WTC11 (cell line): ENCODE measurements around the gene OR10G3. TPM values are rescaled to one million over a fixed set of nuclear protein-coding genes. Genes with fewer than 3 reads are reported as not detected.
A peak's percentile ranks its signal among the peaks of the same experiment; 100 is the strongest.

ENCODE experiments used
- AR ChIP-seq: fragments of 250-450 bp; sonication (Bioruptor Pico); IDR thresholded peaks from 2 replicates; pipeline ENCODE4 v1.9.0; 2021; ENCODE audit warnings: mild to moderate bottlenecking
- ATF1 ChIP-seq: sonication (generic); formaldehyde crosslinking; IDR thresholded peaks from 2 replicates; pipeline ENCODE4 v1.8.1; 2023; ENCODE audit warnings: mild to moderate bottlenecking, moderate library complexity, missing genetic modification reagents
- CBFB ChIP-seq: sonication (generic); formaldehyde crosslinking; IDR thresholded peaks from 2 replicates; pipeline ENCODE4 v1.8.1; 2022; ENCODE audit warnings: mild to moderate bottlenecking, low read depth, missing genetic modification reagents
- E2F4 ChIP-seq: sonication (generic); formaldehyde crosslinking; IDR thresholded peaks from 2 replicates; pipeline ENCODE4 v1.8.1; 2022; ENCODE audit warnings: low read depth, mild to moderate bottlenecking, moderate library complexity, missing genetic modification reagents, borderline replicate concordance
- ELF4 ChIP-seq: sonication (generic); formaldehyde crosslinking; IDR thresholded peaks from 2 replicates; pipeline ENCODE4 v1.8.1; 2022; ENCODE audit warnings: low read depth, mild to moderate bottlenecking, moderate library complexity, missing genetic modification reagents
- GTF2I ChIP-seq: fragments of 250-450 bp; sonication (Bioruptor Pico); conservative IDR thresholded peaks from 2 replicates; pipeline ENCODE4 v1.4.0; 2021; ENCODE audit warnings: mild to moderate bottlenecking
- NFE2L1 ChIP-seq: sonication (generic); formaldehyde crosslinking; IDR thresholded peaks from 2 replicates; pipeline ENCODE4 v1.8.1; 2023; ENCODE audit warnings: missing genetic modification reagents
- NFYB ChIP-seq: sonication (generic); formaldehyde crosslinking; conservative IDR thresholded peaks from 2 replicates; pipeline ENCODE4 v1.8.0; 2022; ENCODE audit warnings: low read depth, missing genetic modification reagents
- NR3C1 ChIP-seq: sonication (generic); formaldehyde crosslinking; conservative IDR thresholded peaks from 2 replicates; pipeline ENCODE4 v1.8.1; 2023; ENCODE audit warnings: low read depth, mild to moderate bottlenecking, missing genetic modification reagents
- PREB ChIP-seq: sonication (generic); formaldehyde crosslinking; IDR thresholded peaks from 2 replicates; pipeline ENCODE4 v1.8.1; 2022; ENCODE audit warnings: mild to moderate bottlenecking, missing genetic modification reagents, moderate library complexity, borderline replicate concordance
- SMAD3 ChIP-seq: sonication (generic); formaldehyde crosslinking; IDR thresholded peaks from 2 replicates; pipeline ENCODE4 v1.8.0; 2022; ENCODE audit warnings: missing genetic modification reagents, mild to moderate bottlenecking, borderline replicate concordance
- SP1 ChIP-seq: sonication (generic); formaldehyde crosslinking; conservative IDR thresholded peaks from 2 replicates; pipeline ENCODE4 v1.8.1; 2022; ENCODE audit warnings: missing genetic modification reagents
- TCF7 ChIP-seq: sonication (generic); formaldehyde crosslinking; IDR thresholded peaks from 2 replicates; pipeline ENCODE4 v1.8.0; 2022; ENCODE audit warnings: mild to moderate bottlenecking, low read depth, missing genetic modification reagents, moderate library complexity
- ZNF138 ChIP-seq: sonication (generic); formaldehyde crosslinking; conservative IDR thresholded peaks from 2 replicates; pipeline ENCODE4 v1.8.1; 2022; ENCODE audit warnings: mild to moderate bottlenecking, moderate library complexity, missing genetic modification reagents
- ZNF219 ChIP-seq: sonication (generic); formaldehyde crosslinking; IDR thresholded peaks from 2 replicates; pipeline ENCODE4 v1.8.0; 2023; ENCODE audit warnings: missing genetic modification reagents, mild to moderate bottlenecking, borderline replicate concordance
- ZNF425 ChIP-seq: fragments of 250-450 bp; sonication (Bioruptor Pico); conservative IDR thresholded peaks from 2 replicates; pipeline ENCODE4 v1.9.0; 2021; ENCODE audit warnings: mild to moderate bottlenecking
- ZSCAN18 ChIP-seq: fragments of 250-450 bp; sonication (Bioruptor Pico); IDR thresholded peaks from 2 replicates; pipeline ENCODE4 v2.1.2; 2022; ENCODE audit warnings: mild to moderate bottlenecking, moderate library complexity
- total RNA-seq: library from RNA; stranded (reverse); gene quantifications from 3 replicates; pipeline ENCODE4 v1.2.3, GENCODE V29; 2021
- TF ChIP-seq, protein P1 (sequence below): fragments of 250-450 bp; sonication (Bioruptor Pico); IDR thresholded peaks from 2 replicates; pipeline ENCODE4 v1.8.0; 2021; ENCODE audit warnings: mild to moderate bottlenecking
- TF ChIP-seq, protein P2 (sequence below): sonication (generic); formaldehyde crosslinking; IDR thresholded peaks from 2 replicates; pipeline ENCODE4 v1.8.1; 2023; ENCODE audit warnings: mild to moderate bottlenecking, missing genetic modification reagents, borderline replicate concordance
- TF ChIP-seq, protein P3 (sequence below): sonication (generic); formaldehyde crosslinking; IDR thresholded peaks from 2 replicates; pipeline ENCODE4 v1.8.0; 2022; ENCODE audit warnings: mild to moderate bottlenecking, missing genetic modification reagents
- TF ChIP-seq, protein P4 (sequence below): fragments of 250-450 bp; sonication (Bioruptor Pico); IDR thresholded peaks from 2 replicates; pipeline ENCODE4 v1.9.0; 2021; ENCODE audit warnings: mild to moderate bottlenecking
- TF ChIP-seq, protein P5 (sequence below): sonication (generic); formaldehyde crosslinking; IDR thresholded peaks from 2 replicates; pipeline ENCODE4 v1.8.1; 2023; ENCODE audit warnings: mild to moderate bottlenecking, missing genetic modification reagents, moderate library complexity
- TF ChIP-seq, protein P6 (sequence below): fragments of 250-450 bp; sonication (Bioruptor Pico); IDR thresholded peaks from 2 replicates; pipeline ENCODE4 v1.9.0; 2021; ENCODE audit warnings: moderate library complexity, mild to moderate bottlenecking, inconsistent platforms, borderline replicate concordance

Gene OR10G3
- total RNA-seq, 1 experiment from 2014 or later: not detected

DNA sequence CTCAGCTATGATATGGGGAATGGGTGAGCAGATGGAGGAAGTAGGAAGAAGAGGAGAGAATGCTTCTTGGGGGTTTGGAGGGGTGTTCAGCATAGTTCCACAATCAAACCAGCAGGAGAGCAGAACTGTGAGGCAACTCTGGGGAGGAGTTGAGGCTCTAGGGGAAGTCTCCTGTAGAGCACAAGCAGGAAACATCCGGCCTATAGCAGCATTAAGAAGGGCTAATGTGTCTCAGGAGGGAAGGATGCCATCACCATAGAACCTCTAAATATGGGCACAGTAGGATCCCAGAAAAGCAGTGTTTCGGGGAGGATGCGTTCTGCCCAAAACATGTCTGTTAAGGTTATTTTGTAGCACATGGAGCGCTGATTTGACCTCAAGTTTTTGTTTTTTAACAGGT lies 45.3 kb downstream of the OR10G3 start (continued):
- TF ChIP-seq, protein P1, sequence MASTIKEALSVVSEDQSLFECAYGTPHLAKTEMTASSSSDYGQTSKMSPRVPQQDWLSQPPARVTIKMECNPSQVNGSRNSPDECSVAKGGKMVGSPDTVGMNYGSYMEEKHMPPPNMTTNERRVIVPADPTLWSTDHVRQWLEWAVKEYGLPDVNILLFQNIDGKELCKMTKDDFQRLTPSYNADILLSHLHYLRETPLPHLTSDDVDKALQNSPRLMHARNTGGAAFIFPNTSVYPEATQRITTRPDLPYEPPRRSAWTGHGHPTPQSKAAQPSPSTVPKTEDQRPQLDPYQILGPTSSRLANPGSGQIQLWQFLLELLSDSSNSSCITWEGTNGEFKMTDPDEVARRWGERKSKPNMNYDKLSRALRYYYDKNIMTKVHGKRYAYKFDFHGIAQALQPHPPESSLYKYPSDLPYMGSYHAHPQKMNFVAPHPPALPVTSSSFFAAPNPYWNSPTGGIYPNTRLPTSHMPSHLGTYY (CRISPR knock-in tag): no peak
- TF ChIP-seq ATF1 (CRISPR knock-in tag) (no peak), ZNF138 (CRISPR knock-in tag) (no peak), E2F4 (CRISPR knock-in tag) (no peak), NFYB (no peak), SP1 (peak; percentile 7; the same call in 1 of the 2 replicates), ZNF425 (CRISPR knock-in tag) (no peak), NFE2L1 (CRISPR knock-in tag) (no peak), AR (CRISPR knock-in tag) (no peak), GTF2I (CRISPR knock-in tag) (no peak), NR3C1 (CRISPR knock-in tag) (no peak), PREB (CRISPR knock-in tag) (no peak), ZSCAN18 (CRISPR knock-in tag) (no peak), TCF7 (CRISPR knock-in tag) (no peak), SMAD3 (CRISPR knock-in tag) (no peak), ELF4 (no peak), CBFB (no peak), ZNF219 (CRISPR knock-in tag) (no peak)
- TF ChIP-seq, protein P2, sequence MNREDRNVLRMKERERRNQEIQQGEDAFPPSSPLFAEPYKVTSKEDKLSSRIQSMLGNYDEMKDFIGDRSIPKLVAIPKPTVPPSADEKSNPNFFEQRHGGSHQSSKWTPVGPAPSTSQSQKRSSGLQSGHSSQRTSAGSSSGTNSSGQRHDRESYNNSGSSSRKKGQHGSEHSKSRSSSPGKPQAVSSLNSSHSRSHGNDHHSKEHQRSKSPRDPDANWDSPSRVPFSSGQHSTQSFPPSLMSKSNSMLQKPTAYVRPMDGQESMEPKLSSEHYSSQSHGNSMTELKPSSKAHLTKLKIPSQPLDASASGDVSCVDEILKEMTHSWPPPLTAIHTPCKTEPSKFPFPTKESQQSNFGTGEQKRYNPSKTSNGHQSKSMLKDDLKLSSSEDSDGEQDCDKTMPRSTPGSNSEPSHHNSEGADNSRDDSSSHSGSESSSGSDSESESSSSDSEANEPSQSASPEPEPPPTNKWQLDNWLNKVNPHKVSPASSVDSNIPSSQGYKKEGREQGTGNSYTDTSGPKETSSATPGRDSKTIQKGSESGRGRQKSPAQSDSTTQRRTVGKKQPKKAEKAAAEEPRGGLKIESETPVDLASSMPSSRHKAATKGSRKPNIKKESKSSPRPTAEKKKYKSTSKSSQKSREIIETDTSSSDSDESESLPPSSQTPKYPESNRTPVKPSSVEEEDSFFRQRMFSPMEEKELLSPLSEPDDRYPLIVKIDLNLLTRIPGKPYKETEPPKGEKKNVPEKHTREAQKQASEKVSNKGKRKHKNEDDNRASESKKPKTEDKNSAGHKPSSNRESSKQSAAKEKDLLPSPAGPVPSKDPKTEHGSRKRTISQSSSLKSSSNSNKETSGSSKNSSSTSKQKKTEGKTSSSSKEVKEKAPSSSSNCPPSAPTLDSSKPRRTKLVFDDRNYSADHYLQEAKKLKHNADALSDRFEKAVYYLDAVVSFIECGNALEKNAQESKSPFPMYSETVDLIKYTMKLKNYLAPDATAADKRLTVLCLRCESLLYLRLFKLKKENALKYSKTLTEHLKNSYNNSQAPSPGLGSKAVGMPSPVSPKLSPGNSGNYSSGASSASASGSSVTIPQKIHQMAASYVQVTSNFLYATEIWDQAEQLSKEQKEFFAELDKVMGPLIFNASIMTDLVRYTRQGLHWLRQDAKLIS: no peak
- TF ChIP-seq, protein P3, sequence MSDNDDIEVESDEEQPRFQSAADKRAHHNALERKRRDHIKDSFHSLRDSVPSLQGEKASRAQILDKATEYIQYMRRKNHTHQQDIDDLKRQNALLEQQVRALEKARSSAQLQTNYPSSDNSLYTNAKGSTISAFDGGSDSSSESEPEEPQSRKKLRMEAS (CRISPR knock-in tag): no peak
- TF ChIP-seq, protein P4, sequence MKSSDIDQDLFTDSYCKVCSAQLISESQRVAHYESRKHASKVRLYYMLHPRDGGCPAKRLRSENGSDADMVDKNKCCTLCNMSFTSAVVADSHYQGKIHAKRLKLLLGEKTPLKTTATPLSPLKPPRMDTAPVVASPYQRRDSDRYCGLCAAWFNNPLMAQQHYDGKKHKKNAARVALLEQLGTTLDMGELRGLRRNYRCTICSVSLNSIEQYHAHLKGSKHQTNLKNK (CRISPR knock-in tag): no peak
- TF ChIP-seq, protein P5, sequence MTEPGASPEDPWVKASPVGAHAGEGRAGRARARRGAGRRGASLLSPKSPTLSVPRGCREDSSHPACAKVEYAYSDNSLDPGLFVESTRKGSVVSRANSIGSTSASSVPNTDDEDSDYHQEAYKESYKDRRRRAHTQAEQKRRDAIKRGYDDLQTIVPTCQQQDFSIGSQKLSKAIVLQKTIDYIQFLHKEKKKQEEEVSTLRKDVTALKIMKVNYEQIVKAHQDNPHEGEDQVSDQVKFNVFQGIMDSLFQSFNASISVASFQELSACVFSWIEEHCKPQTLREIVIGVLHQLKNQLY (CRISPR knock-in tag): no peak
- TF ChIP-seq, protein P6, sequence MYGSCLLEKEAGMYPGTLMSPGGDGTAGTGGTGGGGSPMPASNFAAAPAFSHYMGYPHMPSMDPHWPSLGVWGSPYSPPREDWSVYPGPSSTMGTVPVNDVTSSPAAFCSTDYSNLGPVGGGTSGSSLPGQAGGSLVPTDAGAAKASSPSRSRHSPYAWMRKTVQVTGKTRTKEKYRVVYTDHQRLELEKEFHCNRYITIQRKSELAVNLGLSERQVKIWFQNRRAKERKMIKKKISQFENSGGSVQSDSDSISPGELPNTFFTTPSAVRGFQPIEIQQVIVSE (CRISPR knock-in tag): no peak
